Esophagus squamous epithelium (tissue), 4 donors: ENCODE data around the gene CXorf58.

Experiments
- CTCF ChIP-seq, 6 experiments: fragments of 450-650 bp in 4 of 6; fragments of 200-600 bp in 2 of 6; sonication (generic) in 2 of 6; IDR thresholded peaks; one replicate each; pipeline ENCODE4 v1.5.1; 2016 to 2019; ENCODE audit warnings: antibody characterized with exemption in 6 of 6, mild to moderate bottlenecking in 4 of 6, moderate library complexity in 4 of 6
- POLR2A ChIP-seq, 4 donors: fragments of 450-650 bp; IDR thresholded peaks; one replicate each; pipeline ENCODE4 v1.6.1; 2017; ENCODE audit warnings: antibody characterized with exemption in 4 of 4, mild to moderate bottlenecking in 4 of 4, moderate library complexity in 3 of 4

GRCh38 chrX:23864742-23865326, 43.0 kb upstream of the CXorf58 start:
- TF ChIP-seq CTCF (IDR thresholded peaks at IDR 0.05) (no peak), POLR2A (IDR thresholded peaks at IDR 0.05) (no peak)
